Measurements from ENCODE around the gene GPR119. TPM values are rescaled to one million over a fixed set of nuclear protein-coding genes. Genes with fewer than 3 reads are reported as not detected.

The GPR119 gene
- total and polyA plus RNA-seq, 2 experiments from 2014 or later = not detected

- Histone ChIP-seq H3K9me2 (ENCODE audit: insufficient read depth) (no peaks in the 10 kb centered on the region), H4K20me1 (ENCODE audit: insufficient read depth) (no peaks in the 10 kb centered on the region), H2AFZ (no peak overlapping the region), H3K27me3 (replicated peaks; ENCODE audit: insufficient read depth) (no peaks in the 10 kb centered on the region), H3K4me2 (ENCODE audit: unreplicated experiment) (no peak overlapping the region), H3K4me3 (no peak overlapping the region), H3K4me1 (ENCODE audit: insufficient read depth) (no peaks in the 10 kb centered on the region), H3K9me3 (ENCODE audit: low read depth) (no peaks in the 10 kb centered on the region), H3K9ac (no peak overlapping the region), H3K27ac (no peak overlapping the region), H3F3A (ENCODE audit: insufficient read depth) (no peaks in the 10 kb centered on the region), H3K36me3 (ENCODE audit: low read depth) (no peaks in the 10 kb centered on the region), H3K79me2 (ENCODE audit: insufficient read depth) (peaks cover 7% of the 10 kb centered on the region)
- no peak for TF ChIP-seq EZH2phosphoT487 (IDR thresholded peaks at IDR 0.05; ENCODE audit: insufficient read depth, low read depth)
- TF ChIP-seq EZH2 (IDR thresholded peaks at IDR 0.05; ENCODE audit: insufficient read depth, poor library complexity, severe bottlenecking) = no peak
- WGBS, 2 experiments (ENCODE audit: low coverage in 1 of 2, low lambda C conversion rate in 2 of 2, missing lambda C conversion rate in 2 of 2) = 66 to 76% methylated on average over 4 of the region's 4 CpGs
- no peak for DNase-seq
- in situ Hi-C loops (cut with MboI) = no loop called here
These were observed 48.9 kb downstream of the GPR119 start for GRCh38 chrX:130336531-130336930.

Other genes starting within 250 kb of the GPR119 start
- 14.4 and 14.6 TPM in 2 replicates for gene AIFM1, start 219.8 kb downstream of the GPR119 start, total RNA-seq (2014; rRNA removed; shearing (Covaris generic))
- 22.5 and 24.3 TPM in 2 replicates for gene AIFM1, start 219.8 kb downstream of the GPR119 start, polyA plus RNA-seq (2016; fragmentation: Nextera tagmentation; extraction: Ambion mirVana)
- 3.3 and 5.8 TPM in 2 replicates for gene RAB33A, start 213.7 kb downstream of the GPR119 start, total RNA-seq (2014; rRNA removed; shearing (Covaris generic))
- 1.5 and 2.3 TPM in 2 replicates for gene RAB33A, start 213.7 kb downstream of the GPR119 start, polyA plus RNA-seq (2016; fragmentation: Nextera tagmentation; extraction: Ambion mirVana)
- 3.2 and 3.4 TPM in 2 replicates for gene ZNF280C, start 116.8 kb downstream of the GPR119 start, total RNA-seq (2014; rRNA removed; shearing (Covaris generic))
- 2.0 and 2.2 TPM in 2 replicates for gene ZNF280C, start 116.8 kb downstream of the GPR119 start, polyA plus RNA-seq (2016; fragmentation: Nextera tagmentation; extraction: Ambion mirVana)
- 9.9 and 13.2 TPM in 2 replicates for gene SLC25A14, start 45.8 kb downstream of the GPR119 start, total RNA-seq (2014; rRNA removed; shearing (Covaris generic))
- 16.7 and 18.4 TPM in 2 replicates for gene SLC25A14, start 45.8 kb downstream of the GPR119 start, polyA plus RNA-seq (2016; fragmentation: Nextera tagmentation; extraction: Ambion mirVana)
- gene RBMX2, start 16.3 kb upstream of the GPR119 start, total RNA-seq (2014; rRNA removed; shearing (Covaris generic)) = 13.7 and 17.0 TPM in 2 replicates
- 17.6 and 18.8 TPM in 2 replicates for gene RBMX2, start 16.3 kb upstream of the GPR119 start, polyA plus RNA-seq (2016; fragmentation: Nextera tagmentation; extraction: Ambion mirVana)

Data from GM23248 (cell line).